KG1 (cell line): ENCODE measurements around the gene NFKB1.

Source experiments
- DNase-seq: peaks from one replicate; lab custom pipeline; 2025; lab: John Stamatoyannopoulos, UW

Gene NFKB1

GRCh38 chr4:102533348-102533747, 32.2 kb downstream of the NFKB1 start:
- no peak for DNase-seq

- no peak for DNase-seq
Observed at GRCh38 chr4:102533904-102534303, 32.7 kb downstream of the NFKB1 start.

DNA sequence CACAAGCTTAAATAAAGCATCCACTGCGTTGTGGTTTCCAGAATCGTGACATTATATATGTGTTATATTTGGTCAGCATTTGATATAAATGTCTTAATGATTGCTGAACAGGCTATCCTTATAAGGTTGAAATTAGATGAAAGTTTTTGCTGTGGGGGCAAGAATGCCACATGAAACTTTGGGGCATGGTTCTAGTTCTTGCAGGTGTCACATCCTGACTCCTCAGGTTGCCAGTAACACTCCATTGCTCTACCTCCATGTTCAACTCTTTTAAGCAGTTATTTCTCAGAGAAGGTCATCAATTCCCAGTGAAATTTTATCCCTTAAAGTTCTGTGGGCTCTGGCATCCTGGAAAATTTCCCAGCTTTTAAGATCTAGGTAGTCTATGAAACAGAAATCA, 33.7 kb downstream of the NFKB1 start:
- no peak for DNase-seq

- DNase-seq: no peak
Observed at GRCh38 chr4:102535398-102536082, 34.4 kb downstream of the NFKB1 start.

DNA sequence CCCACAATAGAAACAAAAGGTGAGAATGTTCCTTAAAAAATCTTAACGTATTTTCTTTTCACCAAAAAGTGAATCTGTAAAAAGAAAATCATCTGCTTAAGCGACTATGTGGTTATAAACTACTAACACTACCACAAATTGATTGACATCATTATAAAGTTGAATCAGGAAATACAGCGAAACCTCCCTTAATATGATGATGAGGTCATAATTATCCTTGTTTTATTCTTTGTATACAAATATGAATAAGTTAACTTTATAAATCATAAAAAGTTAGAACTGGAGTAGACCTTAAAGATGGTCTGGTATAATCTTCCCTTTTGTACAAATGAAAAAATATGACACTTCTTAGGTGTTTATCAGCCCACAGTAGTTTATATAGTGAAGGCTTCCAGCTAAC, 35.6 kb downstream of the NFKB1 start:
- no peak for DNase-seq

- DNase-seq: no peak
Observed at GRCh38 chr4:102537269-102537668, 36.1 kb downstream of the NFKB1 start.

DNA sequence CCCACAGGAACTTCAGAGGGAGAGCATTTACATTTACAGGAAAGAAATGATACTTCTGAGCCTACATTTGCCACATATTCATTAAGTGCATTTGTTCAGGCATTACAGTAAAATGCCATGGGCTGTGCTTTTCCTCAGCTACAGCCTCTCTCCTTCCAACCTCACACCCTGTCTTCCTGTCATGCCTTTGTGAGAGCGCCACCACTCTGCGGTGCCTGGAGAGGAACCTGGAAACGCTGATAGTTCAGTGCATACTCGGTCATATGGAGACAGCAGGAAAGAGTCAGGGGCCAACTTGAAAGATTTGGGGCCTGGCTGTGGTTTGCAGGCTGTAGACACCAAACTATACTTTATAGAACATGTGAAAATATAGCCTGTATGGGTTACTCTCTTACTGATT, 40.5 kb downstream of the NFKB1 start:
- no peak for DNase-seq

GRCh38 chr4:102543030-102543928, 42.1 kb downstream of the NFKB1 start:
- DNase-seq: no peak

GRCh38 chr4:102546635-102547034, 45.5 kb downstream of the NFKB1 start:
- DNase-seq: no peak

DNA sequence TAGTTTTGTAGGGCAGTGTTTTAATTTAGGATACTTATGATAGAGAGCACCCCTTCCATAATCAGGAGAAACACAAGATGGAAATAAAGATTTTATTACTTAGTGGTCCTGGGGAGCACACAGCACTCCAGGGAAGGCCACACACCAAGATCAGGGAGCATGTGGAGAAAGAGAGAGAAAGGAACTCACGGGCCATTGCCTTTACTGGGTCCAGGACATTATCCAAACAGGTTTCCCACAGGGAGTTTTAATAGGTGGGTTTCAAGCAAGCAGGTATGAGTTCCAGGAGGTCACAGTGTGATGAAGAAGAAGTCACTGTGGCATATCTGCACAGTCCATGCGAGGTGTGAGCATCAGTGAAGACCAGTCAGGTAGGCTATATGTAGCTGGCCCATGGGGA, 46.8 kb downstream of the NFKB1 start:
- DNase-seq: no peak

DNA sequence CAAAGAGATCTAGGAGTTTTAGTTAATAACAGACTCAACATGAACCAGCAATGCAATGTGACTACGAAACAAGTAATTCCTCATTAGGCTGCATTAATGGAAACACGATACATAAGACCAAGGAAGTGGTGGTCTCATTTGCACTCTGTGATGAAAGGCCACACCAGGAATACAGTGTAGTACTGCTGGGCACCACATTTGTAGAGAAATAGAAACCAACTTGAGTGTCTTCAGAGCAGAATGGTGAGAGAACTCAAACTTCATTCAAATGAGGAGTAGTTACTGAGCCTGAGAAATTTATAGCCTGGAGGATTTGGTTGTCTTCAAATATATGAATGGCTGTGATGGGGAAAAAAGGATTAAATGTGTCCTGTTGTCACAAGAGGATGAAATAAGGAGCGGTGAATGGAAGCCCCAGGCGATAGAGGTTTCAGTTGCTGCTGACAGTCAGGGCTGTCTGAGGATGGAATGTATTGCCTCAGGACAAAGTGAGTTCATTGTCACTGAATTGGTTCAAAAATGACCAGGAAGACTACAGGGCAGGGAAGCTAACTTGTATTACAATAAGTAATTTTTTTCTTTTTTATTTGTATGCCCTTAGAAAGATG, 50.9 kb downstream of the NFKB1 start:
- no peak for DNase-seq

- DNase-seq: no peak
Observed at GRCh38 chr4:102552781-102553180, 51.6 kb downstream of the NFKB1 start.

DNA sequence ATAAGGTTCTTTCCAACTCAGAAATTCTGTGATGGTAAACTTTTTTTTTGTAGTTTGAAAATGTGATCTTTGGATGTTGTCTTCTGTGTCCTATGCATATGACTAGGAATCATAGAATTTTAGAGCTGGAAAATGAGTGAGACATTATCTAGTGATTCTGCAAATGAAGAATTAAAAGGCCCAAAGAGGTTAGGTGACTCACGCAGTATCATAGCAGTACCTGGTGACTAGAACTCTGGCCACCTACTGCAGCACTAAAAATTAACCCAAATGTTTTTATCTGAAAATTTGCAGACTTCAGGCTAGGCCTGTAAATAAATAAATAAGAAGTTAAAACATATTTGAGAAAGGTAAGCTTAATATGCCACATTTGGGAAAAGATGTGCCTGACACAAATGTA, 52.8 kb downstream of the NFKB1 start:
- DNase-seq: no peak

GRCh38 chr4:102554482-102554881, 53.3 kb downstream of the NFKB1 start:
- DNase-seq: no peak

DNA sequence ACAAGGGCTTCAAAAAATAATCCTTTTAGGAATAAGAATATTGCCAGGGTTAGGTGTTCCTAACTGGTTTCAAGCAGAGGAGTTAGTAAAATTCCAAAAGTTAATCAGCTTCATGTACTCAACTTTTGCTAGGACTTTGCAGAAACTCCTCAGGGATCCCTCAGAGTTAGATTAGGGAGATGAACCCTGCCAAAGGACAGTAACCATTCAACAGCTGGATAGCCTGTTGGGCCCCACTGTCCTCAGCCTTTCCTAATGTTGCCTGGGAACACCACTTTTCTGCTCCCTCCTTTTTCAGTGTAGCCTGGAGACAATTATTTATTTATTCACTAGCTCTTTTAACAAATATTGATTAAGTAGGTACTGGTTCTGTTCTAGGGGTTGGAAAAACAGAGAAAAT, 53.8 kb downstream of the NFKB1 start:
- DNase-seq: no peak

DNA sequence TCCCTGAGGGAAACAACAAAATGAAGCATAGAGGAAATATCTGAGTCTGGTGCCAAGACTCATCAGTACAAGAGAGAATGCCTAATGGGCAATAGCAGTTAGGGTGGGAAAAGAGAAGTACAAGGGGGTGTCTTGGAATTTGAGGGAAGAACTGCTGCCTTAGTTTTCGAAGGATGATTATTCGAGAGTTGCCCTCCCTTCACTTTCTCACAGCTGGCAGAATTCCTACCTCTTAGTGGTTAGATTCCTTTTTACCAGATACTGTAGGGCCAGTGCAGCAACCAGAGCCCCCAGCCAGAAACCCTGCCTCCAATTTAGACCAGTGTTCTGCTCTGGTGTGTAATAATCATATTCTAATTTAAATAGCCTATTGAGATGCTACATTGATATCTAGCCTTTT, 56.5 kb downstream of the NFKB1 start:
- no peak for DNase-seq

DNA sequence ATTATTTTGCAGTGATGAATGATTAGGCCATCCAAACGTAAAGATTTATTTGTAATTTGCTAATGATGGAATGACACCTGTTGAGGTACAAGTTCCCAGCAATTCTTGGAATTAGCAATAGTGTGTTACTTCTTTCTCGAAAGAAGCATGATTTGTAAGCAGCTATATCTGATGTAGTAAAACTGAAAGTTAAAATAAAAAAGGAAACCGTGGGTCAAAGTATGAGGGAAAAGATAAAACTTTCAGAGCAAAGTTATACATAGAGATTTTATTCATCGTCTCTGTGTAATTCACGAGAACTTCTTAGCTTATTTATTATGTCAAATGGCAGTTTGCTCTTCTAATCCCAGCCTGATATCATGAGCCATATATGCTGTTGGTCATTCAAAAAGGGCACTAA, 59.0 kb downstream of the NFKB1 start:
- DNase-seq: no peak

GRCh38 chr4:102560571-102561341, 59.6 kb downstream of the NFKB1 start:
- no peak for DNase-seq

- no peak for DNase-seq
Observed at GRCh38 chr4:102563000-102563399, 61.8 kb downstream of the NFKB1 start.

DNA sequence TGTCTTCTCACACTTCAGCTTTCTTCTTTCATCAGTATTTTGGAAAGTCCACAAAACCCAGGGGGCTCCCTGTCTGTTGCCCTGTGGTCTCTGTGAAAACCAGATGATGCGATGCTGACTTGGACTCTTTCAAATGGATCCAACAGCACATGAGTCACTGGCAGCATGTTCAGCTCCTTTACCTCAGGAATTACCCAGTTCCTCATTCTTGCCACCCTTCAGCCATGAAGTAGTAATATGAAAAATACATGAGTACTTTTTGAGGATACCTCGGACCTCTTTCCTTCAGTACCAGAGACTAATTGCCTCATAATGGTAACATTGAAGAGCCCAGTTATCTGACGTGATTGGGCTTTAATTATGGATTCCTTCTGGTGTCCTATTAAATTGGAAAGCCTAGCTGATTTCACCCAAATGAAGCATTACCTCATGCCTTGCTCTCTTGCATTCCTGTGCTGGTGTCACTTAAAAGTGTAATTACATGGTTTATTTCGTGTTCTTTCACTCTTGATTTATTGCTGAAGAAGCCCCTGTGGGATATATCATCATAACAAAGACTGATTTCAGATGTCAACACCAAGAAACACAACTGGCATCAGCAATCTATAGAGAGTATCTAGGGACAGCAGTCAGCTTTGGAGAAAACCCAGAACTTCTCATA, 63.4 kb downstream of the NFKB1 start:
- DNase-seq: no peak

DNA sequence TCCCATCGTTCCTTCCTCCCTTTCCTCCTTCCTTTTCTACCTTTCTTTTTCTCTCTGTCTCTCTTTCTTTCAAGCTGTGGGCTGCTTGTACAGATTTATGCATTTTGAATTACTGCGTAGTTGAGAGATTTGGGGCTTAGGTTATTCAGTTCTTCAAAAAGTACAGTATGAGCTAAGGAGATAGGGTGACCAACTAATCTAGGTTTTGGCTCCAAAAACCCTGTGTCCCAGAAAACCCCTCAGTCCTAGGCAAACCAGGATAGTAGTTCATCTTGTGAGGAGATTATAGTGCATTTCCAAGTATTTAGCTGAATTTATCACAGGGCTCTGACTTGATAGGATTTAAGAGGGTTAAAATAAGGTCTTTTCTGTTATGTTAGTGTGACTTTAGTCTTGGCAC, 64.5 kb downstream of the NFKB1 start:
- no peak for DNase-seq

DNA sequence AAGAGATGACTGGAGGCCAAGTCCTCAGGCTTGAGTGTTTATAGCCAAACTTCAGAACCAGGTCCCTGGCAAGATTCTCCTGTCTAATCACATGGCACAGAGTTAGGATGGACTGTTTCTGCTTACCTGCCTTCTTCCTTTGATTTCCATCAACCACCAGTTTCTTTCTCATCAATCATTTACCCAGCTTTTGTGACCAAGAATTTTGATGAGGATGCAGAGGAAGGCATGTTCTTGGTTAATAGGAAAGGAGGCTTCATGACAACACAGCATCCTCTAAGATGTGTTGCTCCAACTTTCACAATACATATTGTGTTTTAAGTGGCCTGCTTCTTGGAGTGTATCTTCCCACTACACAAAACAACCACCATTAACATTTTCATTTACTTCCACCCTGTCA, 65.3 kb downstream of the NFKB1 start:
- no peak for DNase-seq
